ENCODE measurements around the gene TSPAN7.

TSPAN7 gene

GRCh38 chrX:38697461-38697860 is 136.1 kb downstream of the TSPAN7 start:
- no peak for DNase-seq

DNA sequence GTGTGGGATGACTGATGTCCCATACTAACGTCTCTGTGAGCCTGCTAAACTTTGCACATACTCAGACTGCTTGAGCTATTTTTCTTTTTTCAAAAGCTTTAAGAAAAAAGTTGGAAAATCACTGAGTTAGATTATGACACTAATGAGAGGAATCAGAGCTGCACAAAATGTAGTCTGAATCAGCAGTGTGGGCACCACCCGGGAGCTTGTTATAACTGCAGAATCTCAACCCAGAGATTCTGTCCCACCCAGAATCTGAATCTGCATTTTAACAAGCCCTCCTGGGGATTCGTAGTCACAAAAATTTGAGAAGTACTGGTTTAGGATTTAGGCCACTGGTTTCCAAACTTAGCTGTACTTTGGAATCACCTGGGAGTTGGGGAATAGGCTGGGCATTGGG is 137.8 kb downstream of the TSPAN7 start:
- DNase-seq, result no peak

DNA sequence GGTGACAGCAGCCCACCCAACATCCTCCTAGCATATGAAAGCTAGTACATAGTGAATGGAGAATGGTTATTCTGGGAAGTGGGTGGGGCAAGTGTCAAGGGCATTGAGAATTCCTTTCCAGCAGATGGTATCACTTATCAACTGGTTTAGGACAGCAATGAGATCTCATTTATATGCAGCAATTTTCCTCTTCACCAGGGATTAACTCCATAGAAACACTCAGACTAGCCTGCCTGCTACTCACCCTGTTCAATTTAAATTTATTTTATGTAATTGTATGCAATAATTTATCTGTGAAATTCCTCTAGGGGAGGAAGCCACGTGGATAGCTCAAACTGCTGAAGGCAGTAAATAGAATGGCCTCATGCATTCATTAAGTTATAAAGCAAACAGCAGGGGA is 138.4 kb downstream of the TSPAN7 start:
- peak; percentile 5 for DNase-seq

DNA sequence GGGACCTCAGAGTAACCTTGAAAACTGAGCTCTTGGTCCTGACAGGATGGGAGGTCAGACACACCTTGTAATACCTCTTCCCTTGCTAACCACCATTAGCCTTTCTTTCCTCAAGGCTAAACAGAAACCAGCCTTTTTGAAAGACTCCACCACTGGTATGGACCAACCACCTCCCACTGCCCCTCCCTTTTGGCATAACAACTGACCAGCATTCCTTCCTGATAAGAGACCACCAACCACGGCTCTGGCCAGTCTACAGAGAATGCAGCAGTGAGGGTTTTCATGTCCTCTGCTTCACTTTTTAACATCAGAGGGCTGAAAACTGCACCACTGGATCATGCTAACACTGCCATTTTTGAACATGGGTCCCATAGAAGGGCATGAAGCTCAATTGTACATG is 139.7 kb downstream of the TSPAN7 start:
- DNase-seq, result no peak

DNA sequence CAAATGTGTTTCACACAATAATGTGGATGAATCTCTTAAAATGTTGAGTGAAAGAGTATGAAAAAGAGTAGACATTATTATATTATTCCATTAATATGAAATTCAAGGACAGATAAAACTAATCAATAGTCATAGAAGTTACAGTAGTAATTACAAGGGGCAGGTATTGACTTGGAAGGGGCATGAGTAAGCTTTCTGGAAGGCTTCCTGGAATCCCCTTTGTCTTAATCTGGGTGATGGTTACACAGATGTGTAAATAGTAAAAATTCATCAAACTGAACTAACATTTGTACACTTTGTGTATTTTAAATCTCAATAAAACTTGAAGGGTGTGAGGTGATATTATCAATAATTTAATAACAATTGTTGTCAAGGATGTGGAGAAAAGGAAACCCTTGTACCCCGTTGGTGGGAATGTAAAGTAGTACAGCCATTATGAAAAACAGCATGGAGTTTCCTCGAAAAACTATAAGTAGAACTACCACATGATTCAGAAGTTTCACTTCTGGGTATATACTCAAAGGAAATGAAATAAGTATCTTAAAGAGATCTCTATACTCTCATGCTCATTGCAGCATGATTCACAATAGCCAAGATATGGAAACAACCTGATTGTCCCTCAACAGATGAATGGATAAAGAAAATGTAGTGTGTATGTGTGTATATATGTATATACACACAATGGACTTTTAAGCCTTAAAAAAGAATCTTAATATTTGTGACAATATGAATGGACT is 143.0 kb downstream of the TSPAN7 start:
- DNase-seq, result no peak

DNA sequence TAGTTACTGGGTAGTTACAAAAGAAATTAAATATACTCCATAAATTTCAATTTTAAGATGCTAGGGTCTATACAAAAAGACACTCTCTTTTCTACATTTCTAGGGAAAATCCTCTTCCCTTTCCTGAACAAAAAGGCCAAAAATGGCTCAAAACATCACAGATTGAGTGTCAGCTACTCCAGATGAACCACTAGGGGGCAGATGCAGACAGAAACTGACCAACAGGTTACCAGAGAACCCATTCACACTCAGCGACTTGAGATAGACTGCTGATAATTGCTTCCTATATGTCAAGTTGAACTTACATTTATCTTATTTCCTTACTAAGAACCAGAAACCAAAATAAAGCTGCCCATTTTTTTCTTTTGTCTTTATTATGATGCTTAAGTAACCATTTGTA is 156.5 kb downstream of the TSPAN7 start:
- DNase-seq, result peak; percentile 4

GRCh38 chrX:38718311-38718710 is 157.0 kb downstream of the TSPAN7 start:
- DNase-seq, result no peak

DNA sequence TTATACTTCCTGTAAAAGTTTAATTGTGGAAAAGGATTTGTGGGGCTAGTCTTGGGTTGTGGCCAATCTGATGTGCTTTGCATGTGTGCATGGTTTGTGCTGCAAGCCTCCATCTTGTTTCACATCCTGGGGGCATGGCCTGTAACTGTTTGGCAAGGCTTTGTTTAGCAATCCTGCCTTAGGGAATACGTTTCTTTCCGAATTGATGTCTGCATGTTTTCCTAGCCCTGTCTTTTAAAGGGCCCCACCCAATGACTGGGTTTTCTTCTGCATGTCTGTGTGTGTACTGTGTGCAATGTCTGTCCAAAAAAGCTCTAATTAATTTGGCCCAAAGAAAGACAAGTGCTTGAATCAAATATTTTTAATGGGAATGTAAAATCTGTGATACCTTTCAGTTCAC is 165.3 kb downstream of the TSPAN7 start:
- DNase-seq, result no peak

GRCh38 chrX:38727668-38728067 is 166.3 kb downstream of the TSPAN7 start:
- DNase-seq, result no peak

- no peak for DNase-seq
Measured at GRCh38 chrX:38732866-38733265, 171.5 kb downstream of the TSPAN7 start.

Measured in NCI-H2171 treated with DMSO at 0.1 percent for 48 hours (cell line).